Measurements from ENCODE around the gene HMGCR. TPM values are rescaled to one million over a fixed set of nuclear protein-coding genes. Genes with fewer than 3 reads are reported as not detected.

HMGCR gene
- total RNA-seq, 1 experiment from 2014 or later: 113 TPM

- H3K9me3 ChIP-seq (ENCODE audit: control insufficient read depth, insufficient read depth, low read depth, low read length): no peaks in the 10 kb centered on the region
- ATAC-seq (no peak), DNase-seq (ENCODE audit: low read depth, low spot score) (no peak)
- TF ChIP-seq SIN3A (IDR thresholded peaks at IDR 0.05; ENCODE audit: borderline replicate concordance, insufficient read depth, low read depth, low read length): no peak
- TF ChIP-seq REST (IDR thresholded peaks at IDR 0.05; ENCODE audit: insufficient read depth in 1 of 2, low read depth in 2 of 2, low read length in 1 of 2): no peak
- TF ChIP-seq TCF7L2 (IDR thresholded peaks at IDR 0.05; ENCODE audit: low read depth, low read length): no peak
- no peak for TF ChIP-seq CTCF (IDR thresholded peaks at IDR 0.05)
- TF ChIP-seq POLR2AphosphoS5 (IDR thresholded peaks at IDR 0.05; ENCODE audit: low read depth, low read length): no peak
- no peaks in the 10 kb centered on the region for H3K4me1 ChIP-seq (ENCODE audit: control insufficient read depth, insufficient read depth, low read length)
- no peaks in the 10 kb centered on the region for H3K27me3 ChIP-seq (ENCODE audit: control insufficient read depth, insufficient read depth, low read length)
- ChIA-PET CTCF (no interaction called here), POLR2A (interaction anchor here (0.6 kb wide), 1 partner anchor 17 kb away, joined by 7 read pairs; the partner anchor contains the start of gene HMGCR)
- in situ Hi-C loops (cut with HindIII; ENCODE audit: low pct_unique_long_range_greater_than_20kb, low sequenced_read_pairs): no loop called here
- H3K36me3 ChIP-seq (ENCODE audit: control insufficient read depth, insufficient read depth, low read length): no peaks in the 10 kb centered on the region
- no peak overlapping the region for H3K27ac ChIP-seq (ENCODE audit: low read length)
- no TSS peak for BruUV-seq (replicated peaks)
- H3K4me3 ChIP-seq (ENCODE audit: low read depth in 2 of 2, low read length in 2 of 2): no peak overlapping the region
- intact Hi-C loops (cut with micrococcal nuclease; ENCODE audit: unreplicated experiment): no loop called here
Observed at GRCh38 chr5:75319638-75320037, 17.4 kb upstream of the HMGCR start.

GRCh38 chr5:75320371-75320770, 16.6 kb upstream of the HMGCR start:
- intact Hi-C loops (cut with micrococcal nuclease; ENCODE audit: unreplicated experiment): no loop called here
- Histone ChIP-seq H3K27ac (ENCODE audit: low read length) (no peak overlapping the region), H3K36me3 (ENCODE audit: control insufficient read depth, insufficient read depth, low read length) (no peaks in the 10 kb centered on the region), H3K4me1 (ENCODE audit: control insufficient read depth, insufficient read depth, low read length) (no peaks in the 10 kb centered on the region), H3K27me3 (ENCODE audit: control insufficient read depth, insufficient read depth, low read length) (no peaks in the 10 kb centered on the region), H3K4me3 (ENCODE audit: low read depth in 2 of 2, low read length in 2 of 2) (no peak overlapping the region), H3K9me3 (ENCODE audit: control insufficient read depth, insufficient read depth, low read depth, low read length) (no peaks in the 10 kb centered on the region)
- BruUV-seq (replicated peaks): no TSS peak
- ATAC-seq: no peak
- ChIA-PET POLR2A (interaction anchor here (1.0 kb wide), 1 partner anchor 17 kb away, joined by 3 read pairs; the partner anchor contains the start of gene HMGCR), CTCF (no interaction called here)
- in situ Hi-C loops (cut with HindIII; ENCODE audit: low pct_unique_long_range_greater_than_20kb, low sequenced_read_pairs): no loop called here
- no peak for DNase-seq (ENCODE audit: low read depth, low spot score)
- no peak for TF ChIP-seq POLR2AphosphoS5 (IDR thresholded peaks at IDR 0.05; ENCODE audit: low read depth, low read length)
- TF ChIP-seq TCF7L2 (IDR thresholded peaks at IDR 0.05; ENCODE audit: low read depth, low read length): no peak
- no peak for TF ChIP-seq CTCF (IDR thresholded peaks at IDR 0.05)
- no peak for TF ChIP-seq SIN3A (IDR thresholded peaks at IDR 0.05; ENCODE audit: borderline replicate concordance, insufficient read depth, low read depth, low read length)
- no peak for TF ChIP-seq REST (IDR thresholded peaks at IDR 0.05; ENCODE audit: insufficient read depth in 1 of 2, low read depth in 2 of 2, low read length in 1 of 2)
